Measurements from ENCODE around the gene SCFD1. TPM values are rescaled to one million over a fixed set of nuclear protein-coding genes. Genes with fewer than 3 reads are reported as not detected.
A peak's percentile ranks its signal among the peaks of the same experiment; 100 is the strongest.

Gene SCFD1
- total and polyA plus RNA-seq, 10 of the 15 experiments (the other 5 are each of a cell fraction or from before 2014, with no cell fraction given) = 61.5 to 98.4 (median 82.5) TPM

DNA sequence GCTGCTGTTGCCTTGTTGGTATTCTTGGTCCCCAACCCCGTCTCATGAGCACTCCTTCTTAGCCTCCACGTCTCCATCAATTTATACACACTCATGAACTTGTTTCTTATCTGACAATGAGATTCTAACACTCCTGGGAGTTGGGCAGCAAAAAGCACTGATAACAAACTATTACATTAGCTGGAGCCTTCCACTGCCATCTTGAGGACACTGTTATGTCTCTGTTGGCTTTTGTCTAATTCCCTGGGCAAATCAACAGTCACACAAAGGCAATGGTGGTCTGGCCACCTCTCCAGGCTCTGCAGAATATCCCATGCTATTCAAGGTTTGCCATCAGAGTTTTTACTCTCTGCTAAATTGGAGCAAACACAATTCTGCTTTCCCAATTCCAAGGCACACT lies 134.5 kb downstream of the SCFD1 start:
- no peak for FAIRE-seq
- Histone ChIP-seq H4K20me1 (ENCODE audit: control insufficient read depth, insufficient read depth) (no peaks in the 10 kb centered on the region), H2AFZ (ENCODE audit: control insufficient read depth, low read depth, low read length) (no peak overlapping the region), H3K79me2 (ENCODE audit: control insufficient read depth, insufficient read depth, low read length) (no peaks in the 10 kb centered on the region), H3K27ac (ENCODE audit: control insufficient read depth, insufficient read depth) (no peak overlapping the region), H3K9me3 (replicated peaks; ENCODE audit: control insufficient read depth, insufficient read depth, low read length) (no peaks in the 10 kb centered on the region), H3K27me3 (replicated peaks in 1 of 2; ENCODE audit: control insufficient read depth in 2 of 2, insufficient read depth in 2 of 2, low read length in 1 of 2) (no peaks in the 10 kb centered on the region), H3K4me3 (no peak overlapping the region), H3K4me2 (ENCODE audit: control insufficient read depth, insufficient read depth) (no peak overlapping the region), H3K36me3 (ENCODE audit: control insufficient read depth in 2 of 2, insufficient read depth in 2 of 2, low read length in 1 of 2) (no peaks in the 10 kb centered on the region), H3K9ac (ENCODE audit: control insufficient read depth, insufficient read depth, low read length) (no peak overlapping the region), H3K4me1 (ENCODE audit: control insufficient read depth, insufficient read depth, low read length) (no peaks in the 10 kb centered on the region)
- intact Hi-C loops (cut with micrococcal nuclease; ENCODE audit: unreplicated experiment) (no loop called here), in situ Hi-C loops (cut with MboI) (no loop called here)
- POLR2A ChIA-PET = no interaction called here
- no peak for TF ChIP-seq ATF7 (IDR thresholded peaks at IDR 0.05; ENCODE audit: low read depth)
- TF ChIP-seq RAD21 (IDR thresholded peaks at IDR 0.05; ENCODE audit: insufficient read depth, low read depth, low read length) = 0 out of 2 replicates have a peak, but pooled peaks have one; percentile 2
- RAD21 ChIA-PET (ENCODE audit: unreplicated experiment) = no interaction called here
- DNase-seq (ENCODE audit: low read depth, low spot score) = no peak
- no TSS peak for BruUV-seq (replicated peaks)
- ATAC-seq = no peak
- SMC1A ChIA-PET (ENCODE audit: uncharacterized antibody, unreplicated experiment) = no interaction called here
- CTCF ChIA-PET = no interaction called here
- WGBS (ENCODE audit: insufficient coverage, insufficient replicate concordance, low lambda C conversion rate, missing lambda C conversion rate) = 0% methylated on average over 2 of the region's 2 CpGs

DNA sequence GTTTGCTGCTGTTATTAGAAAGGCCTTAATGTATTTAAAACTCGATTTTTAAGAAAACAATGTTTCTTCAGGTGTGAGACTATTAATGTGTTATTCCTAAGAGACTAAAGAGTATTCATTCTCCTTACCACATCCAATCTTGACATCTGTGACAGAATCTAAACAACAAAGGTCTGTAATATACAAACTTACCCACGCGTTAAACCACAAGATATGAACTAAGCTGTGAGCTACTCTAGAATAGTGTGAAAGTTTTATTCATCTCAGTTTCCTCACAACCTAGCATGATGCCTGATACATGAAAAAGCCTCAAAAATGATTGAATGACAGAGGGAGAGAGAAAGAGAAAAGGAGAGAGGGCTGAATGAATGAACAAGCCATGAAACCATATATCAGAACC lies 135.0 kb downstream of the SCFD1 start:
- Histone ChIP-seq H2AFZ (ENCODE audit: control insufficient read depth, low read depth, low read length) (no peak overlapping the region), H4K20me1 (ENCODE audit: control insufficient read depth, insufficient read depth) (no peaks in the 10 kb centered on the region), H3K36me3 (ENCODE audit: control insufficient read depth in 2 of 2, insufficient read depth in 2 of 2, low read length in 1 of 2) (no peaks in the 10 kb centered on the region), H3K27ac (ENCODE audit: control insufficient read depth, insufficient read depth) (no peak overlapping the region), H3K27me3 (replicated peaks in 1 of 2; ENCODE audit: control insufficient read depth in 2 of 2, insufficient read depth in 2 of 2, low read length in 1 of 2) (no peaks in the 10 kb centered on the region), H3K4me1 (ENCODE audit: control insufficient read depth, insufficient read depth, low read length) (no peaks in the 10 kb centered on the region), H3K4me2 (ENCODE audit: control insufficient read depth, insufficient read depth) (no peak overlapping the region), H3K4me3 (no peak overlapping the region), H3K79me2 (ENCODE audit: control insufficient read depth, insufficient read depth, low read length) (no peaks in the 10 kb centered on the region), H3K9me3 (replicated peaks; ENCODE audit: control insufficient read depth, insufficient read depth, low read length) (no peaks in the 10 kb centered on the region), H3K9ac (ENCODE audit: control insufficient read depth, insufficient read depth, low read length) (no peak overlapping the region)
- ATAC-seq = no peak
- ChIA-PET POLR2A (no interaction called here), RAD21 (ENCODE audit: unreplicated experiment) (no interaction called here), SMC1A (ENCODE audit: uncharacterized antibody, unreplicated experiment) (no interaction called here), CTCF (no interaction called here)
- DNase-seq (ENCODE audit: low read depth, low spot score) = no peak
- TF ChIP-seq TCF3 (IDR thresholded peaks at IDR 0.05; ENCODE audit: borderline replicate concordance, insufficient read depth, low read depth, low read length) = no peak
- TF ChIP-seq MEF2B (IDR thresholded peaks at IDR 0.05; ENCODE audit: partially characterized antibody, poor library complexity, severe bottlenecking) = peak; percentile 15
- 0% methylated on average over 3 of the region's 3 CpGs for WGBS (ENCODE audit: insufficient coverage, insufficient replicate concordance, low lambda C conversion rate, missing lambda C conversion rate)
- FAIRE-seq = no peak
- intact Hi-C loops (cut with micrococcal nuclease; ENCODE audit: unreplicated experiment) (no loop called here), in situ Hi-C loops (cut with MboI) (no loop called here)
- BruUV-seq (replicated peaks) = no TSS peak
